Measurements from ENCODE around the gene NFATC3. TPM values are rescaled to one million over a fixed set of nuclear protein-coding genes. Genes with fewer than 3 reads are reported as not detected.

The NFATC3 gene
- total RNA-seq, 1 donor from 2014 or later = 34.2 TPM

GRCh38 chr16:68066763-68067162, 18.4 kb upstream of the NFATC3 start:
- H3K36me3 Mint-ChIP-seq = peaks cover 7% of the 10 kb centered on the region

GRCh38 chr16:68068926-68069325, 16.2 kb upstream of the NFATC3 start:
- H3K9me3 ChIP-seq (ENCODE audit: low read depth) = no peaks in the 10 kb centered on the region
- H2AFZ ChIP-seq (replicated peaks) = no peak overlapping the region
- no peaks in the 10 kb centered on the region for H3F3A ChIP-seq (ENCODE audit: low read depth)
- H3K4me3 ChIP-seq = no peak overlapping the region
- H3K79me2 ChIP-seq (ENCODE audit: low read depth) = no peaks in the 10 kb centered on the region
- no peak for DNase-seq (ENCODE audit: low spot score)
- Mint-ChIP-seq H3K36me3 (peaks cover 12% of the 10 kb centered on the region), H3K27me3 (ENCODE audit: insufficient read depth, low read depth) (peaks cover 7% of the 10 kb centered on the region), H3K27ac (no peak overlapping the region), H3K4me3 (no peak overlapping the region), H3K9me3 (no peaks in the 10 kb centered on the region), H3K4me1 (peaks cover 16% of the 10 kb centered on the region)
- H3K4me1 ChIP-seq = no peaks in the 10 kb centered on the region
- H3K4me2 ChIP-seq = no peak overlapping the region
- H3K27me3 ChIP-seq = no peaks in the 10 kb centered on the region
- no peaks in the 10 kb centered on the region for H4K20me1 ChIP-seq (ENCODE audit: low read depth)
- H3K36me3 ChIP-seq = no peaks in the 10 kb centered on the region
- TF ChIP-seq EZH2 (IDR thresholded peaks at IDR 0.05) (no peak), CTCF (IDR thresholded peaks at IDR 0.05) (no peak), EZH2phosphoT487 (IDR thresholded peaks at IDR 0.05) (no peak)
- no peak overlapping the region for H3K9ac ChIP-seq
- H3K27ac ChIP-seq = no peak overlapping the region

More at GRCh38 chr16:68066763-68067162, 18.4 kb upstream of the NFATC3 start:
- no peaks in the 10 kb centered on the region for H3K9me3 ChIP-seq (ENCODE audit: low read depth)
- H3K27ac ChIP-seq = no peak overlapping the region
- H3K79me2 ChIP-seq (ENCODE audit: low read depth) = no peaks in the 10 kb centered on the region
- H3K9ac ChIP-seq = no peak overlapping the region
- H4K20me1 ChIP-seq (ENCODE audit: low read depth) = no peaks in the 10 kb centered on the region
- H3K36me3 ChIP-seq = no peaks in the 10 kb centered on the region
- Mint-ChIP-seq H3K27me3 (ENCODE audit: insufficient read depth, low read depth) (peaks cover 6% of the 10 kb centered on the region), H3K27ac (no peak overlapping the region), H3K9me3 (no peaks in the 10 kb centered on the region), H3K4me1 (peaks cover 16% of the 10 kb centered on the region), H3K4me3 (no peak overlapping the region)
- no peak overlapping the region for H3K4me2 ChIP-seq
- H3K4me1 ChIP-seq = no peaks in the 10 kb centered on the region
- no peak overlapping the region for H3K4me3 ChIP-seq
- no peak overlapping the region for H2AFZ ChIP-seq (replicated peaks)
- no peaks in the 10 kb centered on the region for H3K27me3 ChIP-seq
- no peak for TF ChIP-seq EZH2 (IDR thresholded peaks at IDR 0.05)
- no peak for TF ChIP-seq CTCF (IDR thresholded peaks at IDR 0.05)
- TF ChIP-seq EZH2phosphoT487 (IDR thresholded peaks at IDR 0.05) = no peak
- DNase-seq (ENCODE audit: low spot score) = no peak
- no peaks in the 10 kb centered on the region for H3F3A ChIP-seq (ENCODE audit: low read depth)

GRCh38 chr16:68069511-68070248, 15.5 kb upstream of the NFATC3 start:
- H3K27ac Mint-ChIP-seq = no peak overlapping the region
- Histone ChIP-seq H4K20me1 (ENCODE audit: low read depth) (no peaks in the 10 kb centered on the region), H3K4me2 (no peak overlapping the region), H3K9ac (no peak overlapping the region), H3K4me1 (no peaks in the 10 kb centered on the region), H3K9me3 (ENCODE audit: low read depth) (no peaks in the 10 kb centered on the region), H2AFZ (replicated peaks) (no peak overlapping the region), H3K79me2 (ENCODE audit: low read depth) (no peaks in the 10 kb centered on the region), H3K36me3 (no peaks in the 10 kb centered on the region), H3K27ac (no peak overlapping the region), H3K27me3 (no peaks in the 10 kb centered on the region), H3F3A (ENCODE audit: low read depth) (no peaks in the 10 kb centered on the region), H3K4me3 (no peak overlapping the region)
- no peak for TF ChIP-seq EZH2 (IDR thresholded peaks at IDR 0.05)
- no peak for DNase-seq (ENCODE audit: low spot score)
- no peak overlapping the region for H3K4me3 Mint-ChIP-seq
- no peaks in the 10 kb centered on the region for H3K9me3 Mint-ChIP-seq
- peaks cover 15% of the 10 kb centered on the region for H3K4me1 Mint-ChIP-seq
- peaks cover 17% of the 10 kb centered on the region for H3K36me3 Mint-ChIP-seq
- H3K27me3 Mint-ChIP-seq (ENCODE audit: insufficient read depth, low read depth) = peaks cover 9% of the 10 kb centered on the region

- no peak overlapping the region for H3K27ac ChIP-seq
- no peaks in the 10 kb centered on the region for H3F3A ChIP-seq (ENCODE audit: low read depth)
- Mint-ChIP-seq H3K27ac (no peak overlapping the region), H3K36me3 (peaks cover 18% of the 10 kb centered on the region), H3K27me3 (ENCODE audit: insufficient read depth, low read depth) (peaks cover 9% of the 10 kb centered on the region), H3K9me3 (no peaks in the 10 kb centered on the region), H3K4me3 (no peak overlapping the region), H3K4me1 (peaks cover 11% of the 10 kb centered on the region)
- no peak for TF ChIP-seq EZH2 (IDR thresholded peaks at IDR 0.05)
- TF ChIP-seq EZH2phosphoT487 (IDR thresholded peaks at IDR 0.05) = no peak
- TF ChIP-seq CTCF (IDR thresholded peaks at IDR 0.05) = no peak
- no peak overlapping the region for H3K4me2 ChIP-seq
- no peak overlapping the region for H3K9ac ChIP-seq
- H3K9me3 ChIP-seq (ENCODE audit: low read depth) = no peaks in the 10 kb centered on the region
- H2AFZ ChIP-seq (replicated peaks) = no peak overlapping the region
- H3K4me1 ChIP-seq = no peaks in the 10 kb centered on the region
- no peak for DNase-seq (ENCODE audit: low spot score)
- H3K4me3 ChIP-seq = no peak overlapping the region
- no peaks in the 10 kb centered on the region for H3K79me2 ChIP-seq (ENCODE audit: low read depth)
- H3K27me3 ChIP-seq = no peaks in the 10 kb centered on the region
- H3K36me3 ChIP-seq = no peaks in the 10 kb centered on the region
- no peaks in the 10 kb centered on the region for H4K20me1 ChIP-seq (ENCODE audit: low read depth)
Measured at GRCh38 chr16:68070249-68070730, 14.9 kb upstream of the NFATC3 start.

All from neural progenitor cell (in vitro differentiated cells).